ENCODE results near the gene S100B.
"Not testable (repeated sequence)": the region's sequence is repeated elsewhere in the genome, so short reads cannot be mapped to it uniquely, and the experiment has no call there.

The S100B gene

GRCh38 chr21:46598581-46599572, 6.0 kb downstream of the S100B start:
- DNase-seq: no peak

DNA sequence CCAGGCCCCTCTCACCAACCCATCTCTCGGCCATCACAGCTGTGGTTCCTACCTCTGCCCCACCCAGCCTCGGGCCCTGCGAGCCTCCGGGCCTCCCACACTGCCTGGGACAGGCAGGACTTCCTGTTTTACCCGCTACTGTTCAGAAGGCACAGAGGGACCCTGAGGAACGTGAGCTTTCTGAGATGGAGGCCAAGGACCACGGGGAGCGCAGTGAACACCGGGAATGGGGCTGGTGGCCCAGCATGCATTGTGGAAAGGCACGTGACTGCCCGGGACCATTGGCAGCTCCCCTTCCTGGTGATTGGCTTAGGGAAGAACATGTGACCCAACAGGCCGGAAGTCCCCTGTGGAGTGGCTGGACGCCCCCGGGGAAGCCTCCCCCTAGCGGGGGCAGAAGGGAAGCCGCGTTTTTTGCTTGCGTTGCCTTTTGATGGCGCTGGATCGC, 7.0 kb downstream of the S100B start:
- no peak for DNase-seq

- no peak for DNase-seq
Observed at GRCh38 chr21:46597031-46597430, 7.9 kb downstream of the S100B start.

DNA sequence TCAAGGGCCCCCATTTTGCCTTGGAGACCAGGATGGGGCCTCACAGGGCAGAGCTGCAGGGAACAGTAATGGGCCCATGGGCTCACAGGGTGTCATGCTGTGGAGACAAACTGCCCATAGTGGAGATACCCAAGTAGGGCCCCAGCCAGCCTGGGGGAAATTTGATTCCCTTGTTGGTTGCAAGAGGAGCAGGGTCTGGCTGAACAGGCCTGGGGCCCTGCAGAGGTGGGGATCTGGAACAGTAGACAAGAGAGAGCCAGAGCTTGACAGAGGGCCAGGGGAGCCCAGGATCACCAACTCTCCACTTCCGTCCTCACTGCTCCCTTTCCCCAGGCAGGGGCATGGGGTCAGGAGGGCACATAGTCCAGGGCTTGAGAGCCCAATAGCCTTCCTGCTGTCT, 8.7 kb downstream of the S100B start:
- no peak for DNase-seq

GRCh38 chr21:46594276-46594675, 10.6 kb downstream of the S100B start:
- DNase-seq: no peak

- DNase-seq: no peak
Observed at GRCh38 chr21:46585191-46585953, 19.5 kb downstream of the S100B start.

DNA sequence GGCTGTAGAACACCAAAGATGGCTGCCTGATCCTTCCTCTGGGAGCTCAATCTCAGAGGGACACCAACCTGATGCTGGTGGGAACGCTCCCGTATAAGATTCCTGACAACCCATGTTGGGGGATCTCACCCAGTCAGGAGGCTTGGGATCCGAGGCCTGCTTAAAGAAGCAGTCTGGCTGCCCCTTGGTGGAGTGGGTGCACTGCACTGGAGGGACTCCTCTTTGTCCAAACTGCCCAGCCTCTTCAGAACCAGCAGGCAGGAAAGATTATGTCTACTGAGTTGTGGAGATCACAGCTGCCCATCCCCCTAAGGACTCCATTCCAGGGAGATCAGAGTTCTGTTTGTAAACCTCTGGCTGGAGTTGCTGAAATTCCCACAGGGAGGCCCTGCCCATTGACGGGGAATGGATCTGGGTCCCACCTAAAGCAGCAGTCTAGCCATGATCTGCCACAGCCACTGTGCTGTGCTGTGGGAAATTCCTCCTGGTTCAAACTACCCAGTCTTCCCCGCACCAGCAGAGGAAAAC, 23.0 kb downstream of the S100B start:
- no peak for DNase-seq

GRCh38 chr21:46579394-46579793, 25.5 kb downstream of the S100B start:
- not testable (repeated sequence) for DNase-seq

- not testable (repeated sequence) for DNase-seq
Observed at GRCh38 chr21:46577786-46578185, 27.1 kb downstream of the S100B start.

GRCh38 chr21:46572850-46573249, 32.0 kb downstream of the S100B start:
- no peak for DNase-seq

DNA sequence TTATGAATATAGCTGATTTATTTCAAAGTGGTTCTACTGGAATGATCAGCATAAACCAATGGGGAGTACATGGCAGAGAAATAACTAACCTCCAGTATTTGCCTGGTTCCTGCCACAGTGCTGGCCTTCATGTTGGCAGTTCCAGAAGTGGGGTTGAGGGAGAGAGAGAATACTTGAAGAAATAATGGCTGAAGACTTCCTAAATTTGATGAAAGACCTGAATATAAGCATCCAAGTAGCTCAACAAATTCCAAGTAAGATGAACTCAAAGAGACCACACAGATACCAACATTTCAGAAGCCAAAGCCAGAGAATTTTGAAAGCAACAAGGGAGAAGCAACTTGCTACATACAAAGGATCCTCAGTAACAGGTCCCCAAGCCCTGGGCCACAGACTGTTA, 34.3 kb downstream of the S100B start:
- no peak for DNase-seq

DNA sequence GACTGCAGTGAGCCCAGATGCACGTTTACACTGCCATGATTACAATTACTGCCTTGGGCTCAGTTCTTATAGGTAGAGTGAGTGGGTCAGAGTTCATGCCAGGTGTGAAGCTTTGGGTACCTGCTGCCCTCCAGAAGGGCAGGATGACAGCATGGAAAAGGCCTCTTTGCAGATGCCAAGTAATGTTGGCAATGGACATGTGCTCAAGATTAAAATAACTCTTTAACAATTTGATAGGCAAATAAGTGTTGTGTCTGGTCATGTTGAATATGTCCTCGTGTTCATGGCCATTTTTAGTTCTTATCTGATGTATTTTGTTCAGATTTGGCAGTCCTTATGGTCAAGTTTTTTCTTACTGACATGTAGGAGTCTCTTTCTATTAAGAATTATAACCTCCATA, 34.8 kb downstream of the S100B start:
- no peak for DNase-seq

DNA sequence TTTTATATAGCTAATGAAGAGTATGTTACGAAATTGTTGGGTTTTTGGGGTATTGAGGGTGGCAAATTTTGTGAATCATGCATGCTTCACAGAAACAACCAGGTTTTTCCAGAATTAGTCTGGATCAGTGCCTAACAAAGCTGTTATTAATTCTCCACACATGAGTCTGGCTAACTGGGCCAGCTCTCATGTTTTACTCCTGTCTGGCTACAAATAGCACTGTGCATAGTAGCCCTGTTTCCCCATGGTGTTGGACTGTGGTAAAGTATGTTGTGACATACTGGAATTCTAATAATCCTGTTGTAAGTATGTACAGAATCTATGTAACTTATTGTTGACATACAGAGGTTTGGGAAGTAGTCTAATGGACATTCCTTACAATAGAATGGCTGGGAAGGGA, 35.8 kb downstream of the S100B start:
- no peak for DNase-seq

DNA sequence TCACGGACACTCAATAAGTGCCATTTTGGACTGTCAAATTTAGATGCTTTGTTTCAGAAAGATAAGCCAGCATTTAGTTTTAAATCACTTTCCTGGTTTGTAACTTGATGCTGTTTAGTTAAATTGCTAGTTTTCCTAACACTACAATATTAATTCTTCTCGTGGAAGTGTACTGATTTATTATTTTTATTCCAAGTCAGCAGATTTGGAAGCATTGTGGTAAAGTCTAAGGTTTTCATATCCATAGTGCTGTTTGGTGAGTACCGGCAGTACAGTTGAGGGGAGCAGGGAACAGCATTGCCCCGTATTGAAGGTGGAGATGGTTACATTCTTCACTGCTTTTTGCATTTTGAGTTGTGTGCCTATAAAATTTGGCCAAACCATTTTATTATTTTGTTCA, 36.3 kb downstream of the S100B start:
- no peak for DNase-seq

- DNase-seq: no peak
Observed at GRCh38 chr21:46567348-46567747, 37.5 kb downstream of the S100B start.

DNA sequence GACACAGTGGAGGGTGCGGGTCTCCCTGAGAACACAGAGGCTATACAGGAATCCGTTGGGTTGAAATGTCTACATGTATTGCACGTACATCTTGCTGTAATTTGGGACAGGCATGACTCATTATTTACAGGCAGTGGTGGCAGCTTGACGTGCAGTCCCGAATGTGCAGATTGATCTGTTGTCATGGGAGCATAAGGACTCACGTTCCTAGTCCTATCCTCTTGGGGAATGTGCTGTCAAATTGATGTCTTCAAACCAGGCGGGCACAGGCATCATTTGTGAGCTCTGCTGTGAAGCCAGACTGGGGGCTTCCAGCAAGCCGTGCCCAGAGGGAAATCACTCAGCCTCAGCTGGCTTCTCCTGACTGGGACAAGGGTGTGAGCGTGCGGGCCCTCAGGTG, 40.5 kb downstream of the S100B start:
- no peak for DNase-seq

DNA sequence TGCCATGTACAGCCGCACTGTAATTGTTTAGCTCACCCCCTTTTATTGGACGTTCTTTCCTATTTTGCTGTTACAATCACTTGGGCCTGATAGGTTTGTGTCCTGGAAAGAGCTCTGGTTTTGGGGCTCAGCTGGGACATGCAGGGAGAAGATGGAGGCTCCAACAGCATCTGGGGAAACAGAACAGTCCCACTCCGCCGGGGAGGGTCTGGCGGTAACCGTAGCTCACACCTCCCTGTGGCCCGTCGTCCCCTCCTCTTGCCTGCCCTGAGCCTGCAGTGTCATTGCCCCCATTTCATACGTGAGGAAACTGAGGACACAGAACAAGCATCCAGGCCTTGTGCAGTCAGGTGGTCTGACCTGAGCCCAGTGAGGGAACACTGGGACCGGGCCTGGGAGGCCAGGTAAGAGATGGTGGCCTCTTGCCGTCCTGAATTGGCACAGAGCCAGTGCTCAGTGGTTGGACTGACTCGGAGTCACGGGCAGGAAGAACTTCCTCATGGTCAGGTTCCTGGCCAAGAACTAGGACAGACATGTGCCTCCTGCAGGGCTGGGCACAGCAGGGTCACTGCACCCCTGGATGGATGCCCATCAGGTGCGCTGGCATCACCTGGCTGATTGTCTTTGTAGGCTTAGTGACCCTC, 41.8 kb downstream of the S100B start:
- no peak for DNase-seq

GRCh38 chr21:46562472-46562871, 42.4 kb downstream of the S100B start:
- no peak for DNase-seq

DNA sequence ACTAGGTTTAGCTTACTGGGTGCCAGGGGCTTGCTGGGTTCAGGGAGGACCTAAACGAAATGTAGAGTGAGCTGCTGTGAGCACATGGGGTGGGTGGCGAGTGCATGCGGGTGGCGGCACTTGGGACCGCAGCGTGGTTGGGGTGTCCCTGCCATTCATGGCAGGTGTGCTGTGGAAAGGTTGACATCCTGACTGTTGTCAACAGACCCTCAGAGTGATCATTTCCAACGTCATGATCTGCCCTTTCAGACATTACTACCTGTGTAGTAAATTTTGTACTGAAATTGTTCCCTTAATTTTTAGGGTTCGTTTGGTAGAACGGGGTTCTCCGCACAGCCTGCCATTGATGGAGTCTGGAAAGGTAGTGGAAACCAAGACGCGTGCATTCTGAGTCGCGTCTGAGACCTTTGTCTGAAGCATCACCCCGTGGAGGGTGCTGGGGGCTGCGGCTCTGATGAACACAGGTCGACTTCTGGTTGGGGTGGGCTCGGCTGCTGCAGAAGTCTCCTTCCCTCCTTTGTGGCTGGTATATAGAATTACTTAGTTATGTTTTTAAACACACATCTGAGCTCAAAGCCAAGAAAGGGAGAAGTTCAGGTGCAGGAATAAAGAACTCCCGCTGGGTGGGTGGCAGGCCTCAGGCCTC, 43.3 kb downstream of the S100B start:
- no peak for DNase-seq

DNA sequence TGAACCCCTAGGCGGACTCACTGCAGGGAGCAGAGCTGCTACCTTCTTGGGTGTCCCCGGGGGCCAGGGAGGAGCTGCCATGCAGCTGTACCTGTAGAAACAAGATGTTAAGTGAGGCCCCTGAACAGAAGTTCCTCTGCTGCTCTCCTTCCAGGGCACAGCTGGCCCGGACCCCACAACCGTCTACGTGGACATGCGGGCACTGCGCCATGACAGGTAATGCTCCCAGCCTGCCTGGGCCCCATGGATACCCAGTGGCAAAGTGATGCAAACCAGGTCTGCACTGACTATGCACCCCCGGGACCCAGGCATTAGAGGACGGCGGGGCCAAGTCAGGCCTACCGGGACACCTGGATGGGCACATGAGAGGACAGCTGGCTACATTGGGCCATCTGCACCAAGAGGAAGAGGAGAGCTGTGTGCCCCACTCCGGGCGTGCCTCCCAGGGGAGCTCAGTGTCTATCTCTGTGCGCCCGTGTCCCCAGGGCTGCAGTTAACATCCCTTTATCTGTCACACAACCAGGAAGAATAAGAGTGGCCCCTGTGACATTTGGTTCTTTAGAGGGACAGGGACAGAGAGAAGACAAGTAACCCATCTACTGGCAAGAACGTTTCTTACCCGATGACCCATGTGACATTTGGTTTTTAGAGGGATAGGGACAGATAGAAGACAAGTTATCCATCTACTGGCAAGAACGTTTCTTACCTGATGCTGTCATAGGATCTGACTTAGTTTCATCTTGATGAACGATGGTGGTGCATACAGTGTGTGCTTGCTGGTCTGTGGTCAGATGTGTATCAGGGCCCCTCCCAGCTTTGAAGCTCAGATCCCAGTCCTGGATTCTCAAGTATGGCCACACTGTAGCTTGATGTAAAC, 44.1 kb downstream of the S100B start:
- DNase-seq: no peak

GRCh38 chr21:46559291-46559983, 45.4 kb downstream of the S100B start:
- DNase-seq: no peak
